Dermis microvascular lymphatic vessel endothelial cell (primary cell): ENCODE results near the gene PARD6A. TPM values are rescaled to one million over a fixed set of nuclear protein-coding genes. Genes with fewer than 3 reads are reported as not detected.

ENCODE experiments used
- DNase-seq, 2 donors: peaks; one replicate each; pipeline versions ENCODE4 v3.0.0 to v3.0.0-alpha.2; 2010; ENCODE audit warnings: low read depth in 2 of 2
- total RNA-seq: library from RNA; depleted of rRNA; stranded (reverse); fragments of >200 nt; gene quantifications from 2 replicates; pipeline ENCODE4 v1.2.1, GENCODE V29; 2014

The PARD6A gene
- total RNA-seq, 1 donor from 2014 or later = 2.3 TPM

- DNase-seq = no peak
Observed at GRCh38 chr16:67653789-67654402, 6.9 kb upstream of the PARD6A start.

GRCh38 chr16:67654403-67654911 lies 6.3 kb upstream of the PARD6A start:
- no peak for DNase-seq

DNA sequence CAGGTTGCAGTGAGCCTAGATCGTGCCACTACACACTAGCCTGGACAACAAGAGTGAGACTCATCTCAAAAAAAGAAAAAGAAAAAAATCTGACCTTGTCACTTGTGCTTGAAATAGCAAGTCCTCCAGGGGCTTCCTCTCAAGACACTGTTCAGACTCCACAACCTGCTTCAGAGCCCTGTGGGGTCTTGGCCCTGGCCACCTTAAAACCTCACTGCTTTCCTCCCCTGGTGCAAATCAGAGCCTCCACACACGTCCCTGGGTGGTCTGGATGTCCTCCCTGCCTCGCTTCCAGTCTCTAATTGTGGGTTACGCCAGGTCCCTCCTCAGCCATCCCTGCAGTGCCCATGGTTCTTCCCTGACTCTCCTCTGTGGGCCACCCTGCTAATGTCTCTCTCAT lies 5.4 kb upstream of the PARD6A start:
- no peak for DNase-seq

- no peak for DNase-seq
Observed at GRCh38 chr16:67656344-67657016, 4.3 kb upstream of the PARD6A start.

DNA sequence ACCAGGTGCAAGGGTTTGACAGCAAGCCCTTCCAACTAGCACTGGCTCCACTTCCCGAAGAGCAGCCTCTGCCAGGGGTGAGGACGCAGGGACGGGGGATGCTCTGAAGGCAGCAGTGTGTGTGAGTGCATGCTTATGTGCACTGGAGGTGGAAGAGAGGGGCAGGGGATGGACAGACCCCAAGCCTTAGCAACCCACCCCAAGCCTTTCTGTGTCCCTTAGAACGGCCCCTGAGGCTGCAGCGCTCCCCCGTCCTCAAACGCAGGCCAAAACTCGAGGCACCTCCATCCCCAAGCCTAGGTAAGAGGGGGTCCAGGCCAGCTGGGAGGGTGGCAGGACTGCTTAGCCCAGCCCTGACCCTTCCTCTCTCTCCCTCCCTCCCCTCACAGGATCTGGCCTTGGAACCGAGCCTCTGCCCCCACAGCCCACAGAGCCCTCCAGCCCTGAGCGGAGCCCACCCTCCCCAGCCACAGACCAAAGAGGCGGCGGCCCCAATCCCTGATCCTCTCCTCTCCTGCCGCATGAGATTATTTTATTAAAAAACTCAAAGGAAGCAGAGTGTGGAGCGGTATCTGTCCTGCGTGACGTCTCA lies 3.6 kb upstream of the PARD6A start:
- DNase-seq = no peak

- DNase-seq = no peak
Observed at GRCh38 chr16:67657751-67658518, 2.8 kb upstream of the PARD6A start.

- no peak for DNase-seq
Observed at GRCh38 chr16:67658849-67659674, 1.7 kb upstream of the PARD6A start.

- DNase-seq = peak; percentile 73 to 88
Observed at GRCh38 chr16:67659675-67660563, 841 bp upstream of the PARD6A start, which contains the start of gene ACD. Gene ACD (minus strand): TSS chr16:67660260. CDS start chr16:67660220, 40 bp downstream.

GRCh38 chr16:67661101-67661761 lies 471 bp downstream of the PARD6A start:
- peak in 1 of 2 donors; percentile 66 for DNase-seq

DNA sequence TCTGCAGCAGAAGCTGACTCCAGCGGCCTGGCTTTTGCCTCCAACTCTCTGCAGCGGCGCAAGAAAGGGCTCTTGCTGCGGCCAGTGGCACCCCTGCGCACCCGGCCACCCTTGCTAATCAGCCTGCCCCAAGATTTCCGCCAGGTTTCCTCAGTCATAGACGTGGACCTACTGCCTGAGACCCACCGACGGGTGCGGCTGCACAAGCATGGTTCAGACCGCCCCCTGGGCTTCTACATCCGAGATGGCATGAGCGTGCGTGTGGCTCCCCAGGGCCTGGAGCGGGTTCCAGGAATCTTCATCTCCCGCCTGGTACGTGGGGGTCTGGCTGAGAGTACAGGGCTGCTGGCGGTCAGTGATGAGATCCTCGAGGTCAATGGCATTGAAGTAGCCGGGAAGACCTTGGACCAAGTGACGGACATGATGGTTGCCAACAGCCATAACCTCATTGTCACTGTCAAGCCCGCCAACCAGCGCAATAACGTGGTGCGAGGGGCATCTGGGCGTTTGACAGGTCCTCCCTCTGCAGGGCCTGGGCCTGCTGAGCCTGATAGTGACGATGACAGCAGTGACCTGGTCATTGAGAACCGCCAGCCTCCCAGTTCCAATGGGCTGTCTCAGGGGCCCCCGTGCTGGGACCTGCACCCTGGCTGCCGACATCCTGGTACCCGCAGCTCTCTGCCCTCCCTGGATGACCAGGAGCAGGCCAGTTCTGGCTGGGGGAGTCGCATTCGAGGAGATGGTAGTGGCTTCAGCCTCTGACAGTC lies 1.3 kb downstream of the PARD6A start:
- no peak for DNase-seq

DNA sequence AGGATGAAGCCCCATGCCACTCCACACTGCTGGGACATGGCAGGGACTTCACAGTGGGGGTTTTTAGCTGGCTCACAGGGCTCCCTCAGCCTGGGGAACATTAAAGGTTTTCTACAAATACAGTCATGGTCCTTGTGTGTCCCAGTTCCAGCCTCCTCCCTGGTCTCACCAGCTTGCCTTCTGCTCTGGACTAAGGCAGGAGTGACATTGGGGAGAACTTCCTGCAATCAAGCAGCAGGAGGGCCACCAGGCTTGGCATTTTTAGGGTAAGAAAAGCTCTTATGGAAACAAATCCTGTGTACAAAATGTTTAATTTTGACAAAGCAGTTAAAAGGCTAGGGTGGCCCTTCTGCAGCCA lies 1.9 kb downstream of the PARD6A start:
- no peak for DNase-seq

GRCh38 chr16:67663151-67663876 lies 2.6 kb downstream of the PARD6A start:
- DNase-seq = peak in 1 of 2 donors; percentile 26

- no peak for DNase-seq
Observed at GRCh38 chr16:67663877-67664222, 3.1 kb downstream of the PARD6A start.

GRCh38 chr16:67664258-67664657 lies 3.5 kb downstream of the PARD6A start:
- no peak for DNase-seq

- no peak for DNase-seq
Observed at GRCh38 chr16:67664871-67665270, 4.1 kb downstream of the PARD6A start.

DNA sequence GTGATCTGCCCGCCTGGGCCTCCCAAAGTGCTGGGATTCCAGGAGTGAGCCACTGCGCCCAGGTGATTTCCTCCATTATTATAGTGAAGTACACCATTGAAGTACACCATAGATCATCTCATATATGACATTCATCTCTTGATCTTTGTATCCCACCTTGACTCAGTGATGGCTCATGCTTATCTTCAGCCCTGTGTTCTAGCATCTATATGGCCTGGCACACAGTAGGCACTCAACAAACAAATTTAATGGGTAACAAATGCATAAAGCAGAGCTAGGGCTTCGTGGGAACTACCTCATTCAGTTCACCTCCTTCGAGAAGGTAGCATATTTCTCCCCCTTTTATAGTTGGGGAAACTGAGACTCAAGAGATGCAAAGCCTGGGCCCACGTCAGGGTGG lies 4.8 kb downstream of the PARD6A start:
- no peak for DNase-seq

DNA sequence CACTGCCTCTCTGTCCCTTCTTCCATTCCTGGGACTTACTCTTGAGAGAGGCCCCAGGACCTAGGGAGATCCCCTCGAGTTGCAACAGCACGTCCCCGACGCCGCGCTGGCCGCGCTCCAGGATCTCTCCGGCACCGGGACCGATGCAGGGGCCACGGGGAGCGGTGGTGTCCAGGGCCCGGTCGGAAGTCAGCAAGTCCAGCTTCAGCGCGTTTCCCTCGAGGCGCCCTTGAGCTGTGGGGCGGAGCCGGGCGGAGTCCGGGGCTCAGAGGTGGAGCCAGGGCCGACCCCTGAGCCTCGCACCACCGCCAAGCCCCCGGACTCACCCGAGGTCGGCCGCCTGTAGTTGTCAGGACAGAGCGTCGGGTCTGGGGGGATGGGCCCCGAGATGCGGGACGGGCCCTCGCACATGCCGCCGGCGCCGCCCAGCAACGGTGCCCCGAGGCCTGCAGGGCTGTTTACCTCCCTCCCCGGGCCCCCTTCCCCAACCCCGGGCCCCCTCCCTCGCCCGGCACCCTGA lies 5.3 kb downstream of the PARD6A start:
- DNase-seq = peak in 1 of 2 donors; percentile 26
